A549 (cell line): ENCODE results near the gene PDLIM7. TPM values are rescaled to one million over a fixed set of nuclear protein-coding genes. Genes with fewer than 3 reads are reported as not detected.

ENCODE experiments used
- ATAC-seq, 2 experiments: fragments of 200-7000 bp in 1 of 2; fragments of >200 bp in 1 of 2; cut with Nextera tagmentation in 1 of 2; cut with Tn5 transposase in 1 of 2; 3 replicates each; pipeline versions ENCODE4 v1.8.0 to v1.9.1; 2018 to 2020; ENCODE audit warnings: mild to moderate bottlenecking in 1 of 2, moderate library complexity in 1 of 2
- CTCF ChIA-PET: fragments of 300-600 bp; sonication (Branson Sonifier 250); formaldehyde crosslinking; extraction: SDS; loops from one replicate; lab custom pipeline; 2021; ENCODE audit warnings: antibody characterized with exemption, inconsistent platforms; lab: Yijun Ruan, JAX
- POLR2A ChIA-PET: fragments of 350-600 bp; formaldehyde crosslinking; extraction: SDS; loops from one replicate; lab custom pipeline; 2021; ENCODE audit warnings: antibody characterized with exemption, inconsistent platforms; lab: Yijun Ruan, JAX
- DNase-seq, 2 experiments: peaks; one replicate each; pipeline versions ENCODE4 v3.0.0 to v3.0.0-alpha.2; 2011 to 2016; ENCODE audit warnings: low read depth in 1 of 2, low spot score in 1 of 2
- FAIRE-seq: peaks from 2 replicates; lab custom pipeline; 2011; peaks lifted over from hg19 to GRCh38; lab: Jason Lieb, UNC
- H3K27ac ChIP-seq, 2 experiments: fragments of >200 bp; sonication (Bioruptor Twin); formaldehyde crosslinking; 3 replicates each; pipeline ENCODE4 v1.5.1; 2016 to 2017
- H3K4me1 ChIP-seq: fragments of >200 bp; sonication (Bioruptor Twin); formaldehyde crosslinking; 3 replicates; pipeline ENCODE4 v1.6.1; 2016
- H3K4me2 ChIP-seq: fragments of >200 bp; sonication (Bioruptor Twin); formaldehyde crosslinking; 3 replicates; pipeline ENCODE4 v1.6.1; 2016
- H3K4me3 ChIP-seq: fragments of >200 bp; sonication (Bioruptor Twin); formaldehyde crosslinking; 3 replicates; pipeline ENCODE4 v1.5.1; 2016
- H3K9me3 ChIP-seq: fragments of >200 bp; sonication (Bioruptor Twin); formaldehyde crosslinking; 3 replicates; pipeline ENCODE4 v1.6.1; 2016
- BHLHE40 ChIP-seq: IDR thresholded peaks from 2 replicates; pipeline ENCODE4 v1.6.1; 2012; ENCODE audit warnings: low read depth, low read length, inconsistent platforms
- CBX2 ChIP-seq: fragments of 200-600 bp; sonication (generic); IDR thresholded peaks from 2 replicates; pipeline ENCODE4 v1.6.1; 2016; ENCODE audit warnings: low read depth, mild to moderate bottlenecking, borderline replicate concordance
- CEBPB ChIP-seq, 2 experiments: fragments of >200 bp in 1 of 2; sonication (Bioruptor Twin) in 1 of 2; formaldehyde crosslinking in 1 of 2; IDR thresholded peaks; 2 replicates each; pipeline ENCODE4 v1.6.1; 2012 to 2016
- CHD2 ChIP-seq: fragments of 150-350 bp; IDR thresholded peaks from 2 replicates; pipeline ENCODE4 v1.6.1; 2014; ENCODE audit warnings: low read length; ENCODE audit not compliant: partially characterized antibody
- ESRRA ChIP-seq: fragments of 150-350 bp; IDR thresholded peaks from 2 replicates; pipeline ENCODE4 v1.6.1; 2014; ENCODE audit warnings: mild to moderate bottlenecking, low read length, borderline replicate concordance
- FOSB ChIP-seq: fragments of 250-450 bp; sonication (Bioruptor Pico); IDR thresholded peaks from 2 replicates; pipeline ENCODE4 v1.5.0; 2020; ENCODE audit warnings: mild to moderate bottlenecking, moderate library complexity
- FOXS1 ChIP-seq: fragments of 250-450 bp; sonication (Bioruptor Pico); IDR thresholded peaks from 2 replicates; pipeline ENCODE4 v1.5.0; 2020; ENCODE audit warnings: mild to moderate bottlenecking, moderate library complexity
- HOXB5 ChIP-seq: fragments of 250-450 bp; sonication (Bioruptor Pico); IDR thresholded peaks from 2 replicates; pipeline ENCODE4 v1.5.0; 2020; ENCODE audit warnings: mild to moderate bottlenecking, moderate library complexity
- JUN ChIP-seq, 2 experiments: fragments of >200 bp; sonication (Bioruptor Twin); formaldehyde crosslinking; IDR thresholded peaks; 2 replicates in 1 of 2; 3 replicates in 1 of 2; pipeline ENCODE4 v1.6.1; 2016 to 2017
- KDM1A ChIP-seq: fragments of 200-600 bp; sonication (generic); IDR thresholded peaks from 2 replicates; pipeline ENCODE4 v1.6.1; 2016; ENCODE audit warnings: low read depth, mild to moderate bottlenecking
- KDM5A ChIP-seq: fragments of 200-600 bp; sonication (generic); IDR thresholded peaks from 2 replicates; pipeline ENCODE4 v1.6.1; 2016; ENCODE audit warnings: antibody characterized with exemption, mild to moderate bottlenecking
- MAZ ChIP-seq: fragments of 150-350 bp; IDR thresholded peaks from 2 replicates; pipeline ENCODE4 v1.6.1; 2014; ENCODE audit warnings: antibody characterized with exemption, low read depth, low read length, borderline replicate concordance
- NPAS2 ChIP-seq: fragments of 250-450 bp; sonication (Bioruptor Pico); IDR thresholded peaks from 2 replicates; pipeline ENCODE4 v1.8.0; 2022; ENCODE audit warnings: mild to moderate bottlenecking, moderate library complexity, borderline replicate concordance
- NR3C1 ChIP-seq: fragments of >200 bp; sonication (Bioruptor Twin); formaldehyde crosslinking; IDR thresholded peaks from 3 replicates; pipeline ENCODE4 v1.6.1; 2017
- PHF8 ChIP-seq: fragments of 200-600 bp; sonication (generic); IDR thresholded peaks from 2 replicates; pipeline ENCODE4 v1.6.1; 2016; ENCODE audit warnings: low read depth, mild to moderate bottlenecking, antibody characterized with exemption, moderate library complexity, borderline replicate concordance
- POLR2AphosphoS2 ChIP-seq: conservative IDR thresholded peaks from 2 replicates; pipeline ENCODE4 v1.6.1; 2012; ENCODE audit warnings: low read length, improper control_type of control experiment, inconsistent platforms
- SMC3 ChIP-seq: fragments of >200 bp; sonication (Bioruptor Twin); formaldehyde crosslinking; IDR thresholded peaks from 3 replicates; pipeline ENCODE4 v1.6.1; 2018; ENCODE audit warnings: inconsistent platforms
- TFCP2L1 ChIP-seq: fragments of 250-450 bp; sonication (Bioruptor Pico); IDR thresholded peaks from 2 replicates; pipeline ENCODE4 v1.5.0; 2021; ENCODE audit warnings: mild to moderate bottlenecking
- ZNF302 ChIP-seq: fragments of 250-450 bp; sonication (Bioruptor Pico); IDR thresholded peaks from 2 replicates; pipeline ENCODE4 v1.9.0; 2021; ENCODE audit warnings: inconsistent platforms, mild to moderate bottlenecking, moderate library complexity
- WGBS: methylation state at CpG from one replicate; pipeline ENCODE4 v1.1.6; 2017; ENCODE audit errors: missing lambda C conversion rate; 5-methylcytosine and 5-hydroxymethylcytosine counted together
- polyA plus RNA-seq, 4 experiments: library from polyadenylated mRNA; depleted of rRNA in 3 of 4; stranded (reverse); fragments of >200 nt; fragmentation: RNase III in 1 of 4; extraction: RNeasy Plus Mini Kit Qiagen cat#74134 plus additional on column Dnase treatment in 1 of 4; gene quantifications; 2 replicates in 3 of 4; 3 replicates in 1 of 4; pipeline ENCODE4 v1.2.3, GENCODE V29; 2011 to 2017
- TF ChIP-seq, protein P1 (sequence below): IDR thresholded peaks from 2 replicates; pipeline ENCODE4 v1.6.1; 2012
- TF ChIP-seq, protein P2 (sequence below): fragments of 450-650 bp; IDR thresholded peaks from 2 replicates; pipeline ENCODE4 v1.6.1; 2014; ENCODE audit warnings: antibody characterized with exemption
- TF ChIP-seq, protein P3 (sequence below): fragments of >200 bp; sonication (Bioruptor Twin); formaldehyde crosslinking; IDR thresholded peaks from 3 replicates; pipeline ENCODE4 v1.5.1; 2016

The PDLIM7 gene
- polyA plus RNA-seq, 2 of the 4 experiments (the other 2 are of a cell fraction): 30.7 to 124 TPM

- H3K9me3 ChIP-seq: no peaks in the 10 kb centered on the region
- ATAC-seq (no peak), DNase-seq (no peak), FAIRE-seq (no peak)
- 90% methylated on average over 15 of the region's 16 CpGs for WGBS
- no peak overlapping the region for H3K4me2 ChIP-seq
- peaks cover 11% of the 10 kb centered on the region for H3K4me1 ChIP-seq
- H3K27ac ChIP-seq: no peak overlapping the region
- H3K4me3 ChIP-seq: no peak overlapping the region
- ChIA-PET POLR2A (no interaction called here), CTCF (interaction anchor here (2.3 to 2.5 kb wide), 2 partner anchors 9 to 12 kb away, joined by 7 to 23 read pairs; no protein-coding TSS in a partner anchor)
- TF ChIP-seq TFCP2L1 (CRISPR knock-in tag) (no peak), NR3C1 (no peak), BHLHE40 (no peak), JUN (IDR thresholded peaks at IDR 0.05) (no peak), ZNF302 (no peak), FOSB (CRISPR knock-in tag) (no peak), HOXB5 (no peak)
Observed at GRCh38 chr5:177512736-177513380, 15.5 kb upstream of the PDLIM7 start.

DNA sequence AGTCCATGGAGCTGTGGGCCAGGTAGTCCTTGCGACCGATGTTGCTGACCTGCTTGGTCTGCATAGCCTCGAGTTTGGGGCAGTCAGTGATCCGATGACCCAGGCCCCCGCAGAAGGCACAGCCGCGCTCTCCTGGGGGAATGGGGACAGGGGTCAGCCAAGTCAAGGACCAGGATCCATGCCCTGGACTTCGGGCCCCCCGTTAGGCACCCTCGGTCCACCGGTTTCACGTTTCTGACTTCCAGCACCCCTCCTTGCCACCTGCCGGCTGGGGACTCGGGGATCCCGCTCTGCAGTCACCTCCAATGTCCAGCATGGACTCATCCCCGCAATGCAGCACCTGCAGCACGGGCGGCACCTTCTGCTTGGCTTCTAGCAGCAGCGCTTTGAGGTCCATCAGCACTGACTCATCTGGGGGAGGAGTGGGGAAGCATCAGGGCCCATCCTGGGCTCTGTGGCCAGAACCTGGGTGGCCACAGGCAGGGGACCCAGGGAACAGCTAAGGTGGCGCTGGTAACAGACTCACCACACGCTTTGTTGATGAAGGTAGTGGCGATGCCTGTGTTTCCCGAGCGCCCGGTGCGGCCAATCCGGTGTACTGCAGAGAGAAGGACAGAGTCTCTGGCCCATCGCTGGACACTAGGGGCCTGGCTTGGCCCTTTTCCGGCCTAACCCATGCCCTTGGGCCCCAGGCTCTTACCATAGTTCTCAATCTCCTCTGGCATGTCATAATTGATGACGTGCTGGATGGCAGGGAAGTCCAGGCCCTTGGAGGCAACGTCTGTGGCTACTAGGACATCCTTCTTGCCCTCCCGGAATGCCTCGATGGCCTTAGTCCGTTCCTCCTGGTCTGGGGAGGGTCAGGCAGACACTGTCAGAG lies 14.6 kb upstream of the PDLIM7 start:
- Histone ChIP-seq H3K4me1 (peaks cover 11% of the 10 kb centered on the region), H3K4me2 (no peak overlapping the region), H3K4me3 (no peak overlapping the region), H3K27ac (no peak overlapping the region), H3K9me3 (no peaks in the 10 kb centered on the region)
- POLR2A ChIA-PET: no interaction called here
- TF ChIP-seq CBX2: no peak
- no peak for TF ChIP-seq MAZ
- no peak for TF ChIP-seq CHD2
- no peak for TF ChIP-seq CEBPB (IDR thresholded peaks at IDR 0.05)
- TF ChIP-seq NPAS2 (CRISPR knock-in tag): no peak
- TF ChIP-seq KDM5A: no peak
- no peak for TF ChIP-seq ESRRA
- TF ChIP-seq NR3C1: no peak
- TF ChIP-seq PHF8: no peak
- no peak for TF ChIP-seq SMC3
- no peak for TF ChIP-seq FOXS1 (CRISPR knock-in tag)
- TF ChIP-seq, protein P1, sequence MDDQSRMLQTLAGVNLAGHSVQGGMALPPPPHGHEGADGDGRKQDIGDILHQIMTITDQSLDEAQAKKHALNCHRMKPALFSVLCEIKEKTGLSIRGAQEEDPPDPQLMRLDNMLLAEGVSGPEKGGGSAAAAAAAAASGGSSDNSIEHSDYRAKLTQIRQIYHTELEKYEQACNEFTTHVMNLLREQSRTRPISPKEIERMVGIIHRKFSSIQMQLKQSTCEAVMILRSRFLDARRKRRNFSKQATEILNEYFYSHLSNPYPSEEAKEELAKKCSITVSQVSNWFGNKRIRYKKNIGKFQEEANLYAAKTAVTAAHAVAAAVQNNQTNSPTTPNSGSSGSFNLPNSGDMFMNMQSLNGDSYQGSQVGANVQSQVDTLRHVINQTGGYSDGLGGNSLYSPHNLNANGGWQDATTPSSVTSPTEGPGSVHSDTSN: no peak
- TF ChIP-seq, protein P2, sequence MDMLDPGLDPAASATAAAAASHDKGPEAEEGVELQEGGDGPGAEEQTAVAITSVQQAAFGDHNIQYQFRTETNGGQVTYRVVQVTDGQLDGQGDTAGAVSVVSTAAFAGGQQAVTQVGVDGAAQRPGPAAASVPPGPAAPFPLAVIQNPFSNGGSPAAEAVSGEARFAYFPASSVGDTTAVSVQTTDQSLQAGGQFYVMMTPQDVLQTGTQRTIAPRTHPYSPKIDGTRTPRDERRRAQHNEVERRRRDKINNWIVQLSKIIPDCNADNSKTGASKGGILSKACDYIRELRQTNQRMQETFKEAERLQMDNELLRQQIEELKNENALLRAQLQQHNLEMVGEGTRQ: no peak
- TF ChIP-seq, protein P3, sequence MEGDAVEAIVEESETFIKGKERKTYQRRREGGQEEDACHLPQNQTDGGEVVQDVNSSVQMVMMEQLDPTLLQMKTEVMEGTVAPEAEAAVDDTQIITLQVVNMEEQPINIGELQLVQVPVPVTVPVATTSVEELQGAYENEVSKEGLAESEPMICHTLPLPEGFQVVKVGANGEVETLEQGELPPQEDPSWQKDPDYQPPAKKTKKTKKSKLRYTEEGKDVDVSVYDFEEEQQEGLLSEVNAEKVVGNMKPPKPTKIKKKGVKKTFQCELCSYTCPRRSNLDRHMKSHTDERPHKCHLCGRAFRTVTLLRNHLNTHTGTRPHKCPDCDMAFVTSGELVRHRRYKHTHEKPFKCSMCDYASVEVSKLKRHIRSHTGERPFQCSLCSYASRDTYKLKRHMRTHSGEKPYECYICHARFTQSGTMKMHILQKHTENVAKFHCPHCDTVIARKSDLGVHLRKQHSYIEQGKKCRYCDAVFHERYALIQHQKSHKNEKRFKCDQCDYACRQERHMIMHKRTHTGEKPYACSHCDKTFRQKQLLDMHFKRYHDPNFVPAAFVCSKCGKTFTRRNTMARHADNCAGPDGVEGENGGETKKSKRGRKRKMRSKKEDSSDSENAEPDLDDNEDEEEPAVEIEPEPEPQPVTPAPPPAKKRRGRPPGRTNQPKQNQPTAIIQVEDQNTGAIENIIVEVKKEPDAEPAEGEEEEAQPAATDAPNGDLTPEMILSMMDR: no peak
- TF ChIP-seq KDM1A: no peak
- TF ChIP-seq POLR2AphosphoS2: no peak
- CTCF ChIA-PET: interaction anchor here (0.9 to 4.3 kb wide), 6 partner anchors 8 to 57 kb away, joined by 3 to 40 read pairs (median 6); no protein-coding TSS in a partner anchor
- WGBS: 92% methylated on average over 34 of the region's 34 CpGs
- ATAC-seq (no peak), FAIRE-seq (no peak), DNase-seq (no peak)
